ENCODE data around the gene RGL3.

The RGL3 gene

GRCh38 chr19:11378319-11379189 lies 40.6 kb downstream of the RGL3 start:
- Histone ChIP-seq H3K36me3 (ENCODE audit: control insufficient read depth, insufficient read depth, low read length) (peaks cover 13% of the 10 kb centered on the region), H3K27me3 (ENCODE audit: control insufficient read depth, insufficient read depth, low read length) (no peaks in the 10 kb centered on the region), H3K9ac (ENCODE audit: low read depth, low read length) (no peak overlapping the region), H3K4me3 (ENCODE audit: low read depth, low read length) (no peak overlapping the region), H3K9me3 (ENCODE audit: control insufficient read depth, insufficient read depth, low read length) (no peaks in the 10 kb centered on the region), H3K27ac (ENCODE audit: low read depth, low read length) (no peak overlapping the region), H3K4me1 (ENCODE audit: control insufficient read depth, insufficient read depth, low read length) (peaks cover 8% of the 10 kb centered on the region)

GRCh38 chr19:11377756-11378155 lies 41.4 kb downstream of the RGL3 start:
- H3K9ac ChIP-seq (ENCODE audit: low read depth, low read length): no peak overlapping the region
- peaks cover 13% of the 10 kb centered on the region for H3K36me3 ChIP-seq (ENCODE audit: control insufficient read depth, insufficient read depth, low read length)
- H3K27me3 ChIP-seq (ENCODE audit: control insufficient read depth, insufficient read depth, low read length): no peaks in the 10 kb centered on the region
- no peak overlapping the region for H3K27ac ChIP-seq (ENCODE audit: low read depth, low read length)
- H3K9me3 ChIP-seq (ENCODE audit: control insufficient read depth, insufficient read depth, low read length): no peaks in the 10 kb centered on the region
- no peak overlapping the region for H3K4me3 ChIP-seq (ENCODE audit: low read depth, low read length)
- peaks cover 8% of the 10 kb centered on the region for H3K4me1 ChIP-seq (ENCODE audit: control insufficient read depth, insufficient read depth, low read length)

- Histone ChIP-seq H3K9ac (ENCODE audit: low read depth, low read length) (no peak overlapping the region), H3K27ac (ENCODE audit: low read depth, low read length) (no peak overlapping the region)
Observed at GRCh38 chr19:11377237-11377636, 41.9 kb downstream of the RGL3 start.

GRCh38 chr19:11375143-11375948 lies 43.8 kb downstream of the RGL3 start:
- no peak overlapping the region for H3K9ac ChIP-seq (ENCODE audit: low read depth, low read length)
- H3K27ac ChIP-seq (ENCODE audit: low read depth, low read length): peak overlapping the region; percentile 79

More at GRCh38 chr19:11377237-11377636, 41.9 kb downstream of the RGL3 start:
- Histone ChIP-seq H3K4me3 (ENCODE audit: low read depth, low read length) (no peak overlapping the region), H3K36me3 (ENCODE audit: control insufficient read depth, insufficient read depth, low read length) (peaks cover 13% of the 10 kb centered on the region), H3K4me1 (ENCODE audit: control insufficient read depth, insufficient read depth, low read length) (peaks cover 8% of the 10 kb centered on the region), H3K27me3 (ENCODE audit: control insufficient read depth, insufficient read depth, low read length) (no peaks in the 10 kb centered on the region), H3K9me3 (ENCODE audit: control insufficient read depth, insufficient read depth, low read length) (no peaks in the 10 kb centered on the region)

GRCh38 chr19:11374433-11375142 lies 44.5 kb downstream of the RGL3 start, which contains the start of gene SWSAP1:
Gene SWSAP1 (plus strand): TSS chr19:11374666. CDS start chr19:11374681, 15 bp downstream.
- Histone ChIP-seq H3K4me1 (ENCODE audit: control insufficient read depth, insufficient read depth, low read length) (peaks cover 8% of the 10 kb centered on the region), H3K36me3 (ENCODE audit: control insufficient read depth, insufficient read depth, low read length) (peaks cover 13% of the 10 kb centered on the region), H3K9ac (ENCODE audit: low read depth, low read length) (peak within 1 kb of the TSS; percentile 94), H3K4me3 (ENCODE audit: low read depth, low read length) (peak within 1 kb of the TSS; percentile 84), H3K9me3 (ENCODE audit: control insufficient read depth, insufficient read depth, low read length) (no peaks in the 10 kb centered on the region), H3K27ac (ENCODE audit: low read depth, low read length) (peak within 1 kb of the TSS; percentile 97), H3K27me3 (ENCODE audit: control insufficient read depth, insufficient read depth, low read length) (no peaks in the 10 kb centered on the region)

More at GRCh38 chr19:11375143-11375948, 43.8 kb downstream of the RGL3 start:
- Histone ChIP-seq H3K4me1 (ENCODE audit: control insufficient read depth, insufficient read depth, low read length) (peaks cover 8% of the 10 kb centered on the region), H3K9me3 (ENCODE audit: control insufficient read depth, insufficient read depth, low read length) (no peaks in the 10 kb centered on the region), H3K4me3 (ENCODE audit: low read depth, low read length) (peak overlapping the region; percentile 84), H3K36me3 (ENCODE audit: control insufficient read depth, insufficient read depth, low read length) (peaks cover 13% of the 10 kb centered on the region), H3K27me3 (ENCODE audit: control insufficient read depth, insufficient read depth, low read length) (no peaks in the 10 kb centered on the region)

- Histone ChIP-seq H3K9ac (ENCODE audit: low read depth, low read length) (no peak overlapping the region), H3K4me1 (ENCODE audit: control insufficient read depth, insufficient read depth, low read length) (peaks cover 8% of the 10 kb centered on the region), H3K27me3 (ENCODE audit: control insufficient read depth, insufficient read depth, low read length) (no peaks in the 10 kb centered on the region), H3K4me3 (ENCODE audit: low read depth, low read length) (peak overlapping the region; percentile 84), H3K27ac (ENCODE audit: low read depth, low read length) (peak overlapping the region; percentile 97), H3K36me3 (ENCODE audit: control insufficient read depth, insufficient read depth, low read length) (peaks cover 17% of the 10 kb centered on the region), H3K9me3 (ENCODE audit: control insufficient read depth, insufficient read depth, low read length) (no peaks in the 10 kb centered on the region)
Observed at GRCh38 chr19:11373885-11374432, 45.2 kb downstream of the RGL3 start.

- Histone ChIP-seq H3K4me3 (ENCODE audit: low read depth, low read length) (no peak overlapping the region), H3K27ac (ENCODE audit: low read depth, low read length) (no peak overlapping the region), H3K27me3 (ENCODE audit: control insufficient read depth, insufficient read depth, low read length) (no peaks in the 10 kb centered on the region), H3K4me1 (ENCODE audit: control insufficient read depth, insufficient read depth, low read length) (peaks cover 8% of the 10 kb centered on the region), H3K9me3 (ENCODE audit: control insufficient read depth, insufficient read depth, low read length) (no peaks in the 10 kb centered on the region), H3K36me3 (ENCODE audit: control insufficient read depth, insufficient read depth, low read length) (peaks cover 20% of the 10 kb centered on the region), H3K9ac (ENCODE audit: low read depth, low read length) (no peak overlapping the region)
Observed at GRCh38 chr19:11373166-11373884, 45.8 kb downstream of the RGL3 start.

GRCh38 chr19:11370744-11371143 lies 48.4 kb downstream of the RGL3 start:
- no peaks in the 10 kb centered on the region for H3K27me3 ChIP-seq (ENCODE audit: control insufficient read depth, insufficient read depth, low read length)
- H3K4me3 ChIP-seq (ENCODE audit: low read depth, low read length): no peak overlapping the region

GRCh38 chr19:11367528-11367927 lies 51.6 kb downstream of the RGL3 start:
- no peak overlapping the region for H3K27ac ChIP-seq (ENCODE audit: low read depth, low read length)
- no peak overlapping the region for H3K9ac ChIP-seq (ENCODE audit: low read depth, low read length)
- no peak overlapping the region for H3K4me3 ChIP-seq (ENCODE audit: low read depth, low read length)
- H3K36me3 ChIP-seq (ENCODE audit: control insufficient read depth, insufficient read depth, low read length): peaks cover 12% of the 10 kb centered on the region
- no peaks in the 10 kb centered on the region for H3K4me1 ChIP-seq (ENCODE audit: control insufficient read depth, insufficient read depth, low read length)
- no peaks in the 10 kb centered on the region for H3K9me3 ChIP-seq (ENCODE audit: control insufficient read depth, insufficient read depth, low read length)
- no peaks in the 10 kb centered on the region for H3K27me3 ChIP-seq (ENCODE audit: control insufficient read depth, insufficient read depth, low read length)

More at GRCh38 chr19:11370744-11371143, 48.4 kb downstream of the RGL3 start:
- Histone ChIP-seq H3K9ac (ENCODE audit: low read depth, low read length) (no peak overlapping the region), H3K9me3 (ENCODE audit: control insufficient read depth, insufficient read depth, low read length) (no peaks in the 10 kb centered on the region), H3K36me3 (ENCODE audit: control insufficient read depth, insufficient read depth, low read length) (peaks cover 12% of the 10 kb centered on the region), H3K4me1 (ENCODE audit: control insufficient read depth, insufficient read depth, low read length) (peaks cover 8% of the 10 kb centered on the region), H3K27ac (ENCODE audit: low read depth, low read length) (no peak overlapping the region)
